Right lobe of liver (tissue), 4 donors: ENCODE results near the gene PACC1.

Experiments used
- POLR2A ChIP-seq: fragments of 450-650 bp; IDR thresholded peaks from one replicate; pipeline ENCODE4 v1.6.1; 2017; ENCODE audit warnings: antibody characterized with exemption, mild to moderate bottlenecking
- TF ChIP-seq, protein P1 (sequence below), 4 donors: fragments of 200-600 bp in 3 of 4; fragments of 450-650 bp in 1 of 4; IDR thresholded peaks; one replicate each; pipeline versions ENCODE4 v1.5.1 to v1.8.0; 2016 to 2022; ENCODE audit warnings: antibody characterized with exemption in 4 of 4, mild to moderate bottlenecking in 2 of 4
- donor health status: DM: no; HTN: no; CAD: no.
- donor health status: DM: no; HTN: no; CAD: no.
- donor health status: DM: no; HTN: yes; CAD: no.

DNA sequence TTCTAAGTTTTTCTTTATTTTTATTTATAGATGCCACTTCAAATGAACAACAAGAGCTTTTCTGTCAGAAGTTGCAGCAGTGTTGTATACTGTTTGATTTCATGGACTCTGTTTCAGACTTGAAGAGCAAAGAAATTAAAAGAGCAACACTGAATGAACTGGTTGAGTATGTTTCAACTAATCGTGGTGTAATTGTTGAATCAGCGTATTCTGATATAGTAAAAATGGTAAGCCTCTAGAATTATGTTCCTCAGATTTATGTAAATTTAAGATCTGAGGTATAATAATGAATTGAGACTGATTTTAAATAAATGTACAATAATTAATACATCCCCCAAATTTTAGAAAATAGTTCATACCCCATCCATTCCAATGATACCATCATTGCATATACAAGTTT is 85.6 kb downstream of the PACC1 start:
- TF ChIP-seq, protein P1, sequence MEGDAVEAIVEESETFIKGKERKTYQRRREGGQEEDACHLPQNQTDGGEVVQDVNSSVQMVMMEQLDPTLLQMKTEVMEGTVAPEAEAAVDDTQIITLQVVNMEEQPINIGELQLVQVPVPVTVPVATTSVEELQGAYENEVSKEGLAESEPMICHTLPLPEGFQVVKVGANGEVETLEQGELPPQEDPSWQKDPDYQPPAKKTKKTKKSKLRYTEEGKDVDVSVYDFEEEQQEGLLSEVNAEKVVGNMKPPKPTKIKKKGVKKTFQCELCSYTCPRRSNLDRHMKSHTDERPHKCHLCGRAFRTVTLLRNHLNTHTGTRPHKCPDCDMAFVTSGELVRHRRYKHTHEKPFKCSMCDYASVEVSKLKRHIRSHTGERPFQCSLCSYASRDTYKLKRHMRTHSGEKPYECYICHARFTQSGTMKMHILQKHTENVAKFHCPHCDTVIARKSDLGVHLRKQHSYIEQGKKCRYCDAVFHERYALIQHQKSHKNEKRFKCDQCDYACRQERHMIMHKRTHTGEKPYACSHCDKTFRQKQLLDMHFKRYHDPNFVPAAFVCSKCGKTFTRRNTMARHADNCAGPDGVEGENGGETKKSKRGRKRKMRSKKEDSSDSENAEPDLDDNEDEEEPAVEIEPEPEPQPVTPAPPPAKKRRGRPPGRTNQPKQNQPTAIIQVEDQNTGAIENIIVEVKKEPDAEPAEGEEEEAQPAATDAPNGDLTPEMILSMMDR (IDR thresholded peaks at IDR 0.05): no peak
- no peak for TF ChIP-seq POLR2A
